ENCODE results near the gene TSHZ1.

The TSHZ1 gene, protein sequence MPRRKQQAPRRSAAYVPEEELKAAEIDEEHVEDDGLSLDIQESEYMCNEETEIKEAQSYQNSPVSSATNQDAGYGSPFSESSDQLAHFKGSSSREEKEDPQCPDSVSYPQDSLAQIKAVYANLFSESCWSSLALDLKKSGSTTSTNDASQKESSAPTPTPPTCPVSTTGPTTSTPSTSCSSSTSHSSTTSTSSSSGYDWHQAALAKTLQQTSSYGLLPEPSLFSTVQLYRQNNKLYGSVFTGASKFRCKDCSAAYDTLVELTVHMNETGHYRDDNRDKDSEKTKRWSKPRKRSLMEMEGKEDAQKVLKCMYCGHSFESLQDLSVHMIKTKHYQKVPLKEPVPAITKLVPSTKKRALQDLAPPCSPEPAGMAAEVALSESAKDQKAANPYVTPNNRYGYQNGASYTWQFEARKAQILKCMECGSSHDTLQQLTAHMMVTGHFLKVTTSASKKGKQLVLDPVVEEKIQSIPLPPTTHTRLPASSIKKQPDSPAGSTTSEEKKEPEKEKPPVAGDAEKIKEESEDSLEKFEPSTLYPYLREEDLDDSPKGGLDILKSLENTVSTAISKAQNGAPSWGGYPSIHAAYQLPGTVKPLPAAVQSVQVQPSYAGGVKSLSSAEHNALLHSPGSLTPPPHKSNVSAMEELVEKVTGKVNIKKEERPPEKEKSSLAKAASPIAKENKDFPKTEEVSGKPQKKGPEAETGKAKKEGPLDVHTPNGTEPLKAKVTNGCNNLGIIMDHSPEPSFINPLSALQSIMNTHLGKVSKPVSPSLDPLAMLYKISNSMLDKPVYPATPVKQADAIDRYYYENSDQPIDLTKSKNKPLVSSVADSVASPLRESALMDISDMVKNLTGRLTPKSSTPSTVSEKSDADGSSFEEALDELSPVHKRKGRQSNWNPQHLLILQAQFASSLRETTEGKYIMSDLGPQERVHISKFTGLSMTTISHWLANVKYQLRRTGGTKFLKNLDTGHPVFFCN (N-terminal part only)

DNA sequence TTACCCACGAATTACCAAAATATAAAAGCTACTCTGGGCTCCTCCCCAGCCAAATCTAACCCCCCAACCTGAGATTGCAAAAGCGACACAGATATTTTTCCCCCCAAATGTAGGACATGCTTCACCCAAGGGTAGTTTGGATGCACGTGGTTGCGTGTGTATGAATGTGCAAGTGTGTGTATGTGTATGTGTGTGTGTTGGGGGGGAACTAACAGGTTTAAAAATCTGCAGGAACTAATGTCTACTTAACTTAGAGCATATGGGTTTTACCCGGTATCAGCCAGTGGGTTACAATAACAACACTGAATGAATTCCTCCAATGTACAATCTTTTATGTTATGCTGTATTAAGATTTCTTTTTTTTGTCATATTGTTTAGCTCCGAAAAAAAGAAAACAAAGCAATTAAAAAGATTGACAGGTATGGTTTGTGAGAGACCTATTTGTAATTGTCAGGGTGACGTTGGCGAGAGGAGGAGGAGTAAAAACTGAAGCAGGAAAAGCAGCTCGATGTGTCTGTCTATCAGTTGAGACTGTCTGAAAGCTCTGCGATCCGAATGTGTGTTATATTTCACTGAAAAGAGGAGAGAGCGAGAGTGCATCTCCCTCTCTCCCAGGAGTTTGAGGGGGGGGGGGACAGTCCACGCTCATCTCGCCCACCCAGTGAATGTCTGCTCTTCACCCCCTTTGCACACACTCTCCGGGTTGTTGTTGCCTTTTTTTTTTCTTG, at the start of gene TSHZ1:
Gene TSHZ1 (plus strand): TSS at position 524 of the 728 bp plus-strand sequence. CDS start 1,080 bp downstream, outside the sequence.
- peak in 1 of 2 donors; percentile 18 for DNase-seq (ENCODE audit: extremely low read depth in 1 of 2, low read depth in 1 of 2)

DNA sequence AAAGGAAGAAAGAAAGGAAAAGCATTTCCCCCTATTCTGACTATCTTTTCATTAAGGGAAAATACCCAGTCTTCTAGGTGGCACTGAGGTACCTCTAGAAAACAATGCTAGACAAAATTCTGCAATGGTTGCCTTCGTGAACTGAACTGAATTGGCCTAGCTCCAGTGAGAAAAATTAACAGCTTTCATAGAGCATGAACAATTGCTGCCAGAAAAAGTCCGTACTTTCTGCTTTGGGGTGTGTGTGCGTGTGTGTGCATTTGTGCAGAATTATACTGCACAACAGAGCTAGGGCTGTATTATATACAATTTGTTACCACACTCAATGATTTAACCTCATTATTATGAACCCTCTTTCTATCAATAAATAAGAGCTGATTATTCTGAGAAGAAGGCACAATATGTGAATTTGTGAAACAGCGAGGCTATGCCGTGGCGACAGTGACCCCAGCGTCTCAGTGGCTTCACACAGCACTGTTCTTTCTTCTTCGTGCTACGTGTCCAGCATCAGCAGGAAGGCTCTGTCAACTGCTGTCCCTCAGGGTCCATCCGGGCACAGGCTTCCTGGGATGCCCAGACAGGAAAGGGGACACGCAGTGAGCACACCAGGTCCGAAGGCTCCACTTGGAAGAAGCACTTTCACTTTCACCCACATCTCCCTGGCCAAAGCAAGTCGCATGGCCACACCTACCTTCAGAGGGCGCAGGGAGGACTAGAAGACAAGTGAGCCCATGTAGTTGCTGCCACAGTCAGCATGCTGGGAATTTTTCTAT, 49.2 kb upstream of the TSHZ1 start:
- DNase-seq (ENCODE audit: extremely low read depth in 1 of 2, low read depth in 1 of 2) = no peak

DNA sequence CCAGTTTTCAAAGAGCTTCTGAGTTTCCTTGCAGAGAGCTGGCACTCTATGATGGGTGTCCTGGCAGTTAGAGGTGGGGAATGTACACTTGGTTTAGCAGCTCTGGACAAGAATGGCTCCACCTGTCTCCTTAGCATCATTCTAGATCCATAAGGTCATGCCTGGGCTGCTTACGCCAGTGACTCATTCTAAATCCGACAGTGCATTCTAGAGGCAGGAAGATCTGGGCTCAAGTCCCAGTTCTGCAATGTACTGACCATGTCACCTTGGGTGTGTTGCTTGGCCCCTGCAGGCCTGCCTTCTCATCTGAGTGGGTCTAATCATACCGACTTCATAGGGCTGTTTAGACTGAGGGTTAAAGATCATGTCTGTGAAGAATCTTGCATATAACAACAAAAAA, 48.1 kb upstream of the TSHZ1 start:
- no peak for DNase-seq (ENCODE audit: extremely low read depth in 1 of 2, low read depth in 1 of 2)

DNA sequence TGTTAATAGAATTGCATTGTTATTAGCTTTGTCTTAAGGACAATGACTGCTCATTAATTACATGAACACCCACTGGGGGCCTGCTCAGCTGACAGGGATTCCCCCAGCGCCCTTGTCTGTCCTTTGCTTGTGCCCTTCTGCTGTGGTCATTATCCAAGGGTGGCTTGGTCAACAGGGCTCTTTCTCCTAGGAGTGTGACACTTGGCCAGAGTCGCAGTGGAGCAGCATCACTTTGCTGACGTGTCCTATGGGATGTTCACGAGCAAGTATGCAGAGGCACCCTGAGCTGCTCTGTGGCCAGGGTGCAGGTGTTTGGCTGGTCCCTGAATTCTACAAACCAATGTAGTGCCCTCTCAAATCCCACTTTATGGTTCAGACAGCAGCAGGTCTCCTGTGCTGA, 47.6 kb upstream of the TSHZ1 start:
- DNase-seq (ENCODE audit: extremely low read depth in 1 of 2, low read depth in 1 of 2) = no peak

DNA sequence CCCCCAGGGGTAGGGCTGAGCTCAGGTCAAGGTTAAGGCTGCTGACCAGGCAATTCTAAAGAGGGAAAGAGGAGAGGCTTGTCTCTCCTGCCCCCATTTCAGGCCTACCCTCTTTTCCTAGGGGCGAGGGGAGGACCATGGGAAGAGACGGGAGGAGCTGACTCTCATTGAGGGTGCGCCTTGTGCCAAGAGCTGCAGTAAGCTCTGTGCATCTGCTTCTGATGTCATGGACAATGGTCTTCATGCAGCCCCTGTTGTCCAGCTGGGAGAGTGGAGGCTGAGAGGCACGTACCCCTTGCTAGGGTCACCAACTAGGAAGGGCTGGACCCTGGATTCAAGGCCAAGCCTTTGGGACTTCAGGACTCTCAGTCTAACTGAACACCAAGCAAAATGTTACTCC, 46.9 kb upstream of the TSHZ1 start:
- no peak for DNase-seq (ENCODE audit: extremely low read depth in 1 of 2, low read depth in 1 of 2)

DNA sequence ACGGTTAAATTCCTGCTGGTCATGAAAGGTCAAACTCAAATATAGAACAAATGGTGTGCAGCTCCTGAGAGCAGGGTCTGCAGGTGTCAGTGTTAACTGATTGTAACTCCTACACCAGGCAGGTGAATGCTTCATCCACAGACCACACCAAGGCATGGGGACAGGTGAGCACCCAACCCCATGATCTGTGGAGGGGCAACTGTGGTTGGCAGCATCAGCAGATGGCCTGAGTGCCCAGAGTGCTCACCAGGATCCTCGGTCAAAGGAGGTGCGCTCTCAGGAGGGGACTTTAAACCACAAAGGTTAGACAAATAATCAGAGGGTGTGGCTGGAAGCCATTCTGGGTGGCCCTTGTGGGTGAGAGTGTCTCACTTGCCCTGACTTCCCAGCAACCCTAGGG, 46.1 kb upstream of the TSHZ1 start:
- DNase-seq (ENCODE audit: extremely low read depth in 1 of 2, low read depth in 1 of 2) = no peak

DNA sequence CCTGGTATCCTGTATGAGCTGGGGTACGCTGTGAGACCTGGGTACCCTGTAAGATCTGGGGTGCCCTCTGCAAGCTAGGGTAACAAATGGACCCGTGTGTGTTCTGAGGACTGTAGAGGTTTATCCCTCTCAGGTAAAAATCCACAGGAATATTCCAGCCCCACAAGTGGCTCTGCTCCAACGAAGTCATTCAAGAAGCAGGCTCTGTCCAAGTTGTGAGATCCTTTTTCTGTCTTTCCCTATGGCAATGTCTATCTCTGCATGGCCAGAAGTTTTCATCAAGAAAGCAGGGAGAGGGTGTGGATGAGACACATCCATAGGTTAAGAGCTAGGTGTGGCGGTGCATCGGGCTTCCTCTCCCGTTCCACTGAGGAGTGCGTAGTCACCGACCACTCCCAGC, 44.7 kb upstream of the TSHZ1 start:
- no peak for DNase-seq (ENCODE audit: extremely low read depth in 1 of 2, low read depth in 1 of 2)

DNA sequence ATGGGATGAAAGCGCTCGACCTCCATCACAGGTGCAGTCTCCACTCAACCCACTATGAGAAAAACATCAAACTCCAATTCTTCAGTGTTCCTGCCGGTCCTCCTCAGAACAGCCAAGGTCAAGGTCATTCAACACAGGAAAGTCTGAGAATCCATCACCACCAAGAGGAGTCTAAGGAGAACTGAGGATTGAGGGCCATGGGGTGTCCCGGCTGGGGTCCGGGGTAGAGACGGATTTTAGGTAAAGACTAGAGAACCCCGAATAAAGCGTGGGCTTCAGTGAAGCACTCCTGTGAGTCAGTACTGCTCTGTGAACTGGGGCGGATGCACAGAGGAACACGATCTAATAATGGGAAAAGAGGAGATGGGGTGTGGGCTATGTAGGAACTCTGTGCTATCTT, 43.5 kb upstream of the TSHZ1 start:
- DNase-seq (ENCODE audit: extremely low read depth in 1 of 2, low read depth in 1 of 2) = no peak

DNA sequence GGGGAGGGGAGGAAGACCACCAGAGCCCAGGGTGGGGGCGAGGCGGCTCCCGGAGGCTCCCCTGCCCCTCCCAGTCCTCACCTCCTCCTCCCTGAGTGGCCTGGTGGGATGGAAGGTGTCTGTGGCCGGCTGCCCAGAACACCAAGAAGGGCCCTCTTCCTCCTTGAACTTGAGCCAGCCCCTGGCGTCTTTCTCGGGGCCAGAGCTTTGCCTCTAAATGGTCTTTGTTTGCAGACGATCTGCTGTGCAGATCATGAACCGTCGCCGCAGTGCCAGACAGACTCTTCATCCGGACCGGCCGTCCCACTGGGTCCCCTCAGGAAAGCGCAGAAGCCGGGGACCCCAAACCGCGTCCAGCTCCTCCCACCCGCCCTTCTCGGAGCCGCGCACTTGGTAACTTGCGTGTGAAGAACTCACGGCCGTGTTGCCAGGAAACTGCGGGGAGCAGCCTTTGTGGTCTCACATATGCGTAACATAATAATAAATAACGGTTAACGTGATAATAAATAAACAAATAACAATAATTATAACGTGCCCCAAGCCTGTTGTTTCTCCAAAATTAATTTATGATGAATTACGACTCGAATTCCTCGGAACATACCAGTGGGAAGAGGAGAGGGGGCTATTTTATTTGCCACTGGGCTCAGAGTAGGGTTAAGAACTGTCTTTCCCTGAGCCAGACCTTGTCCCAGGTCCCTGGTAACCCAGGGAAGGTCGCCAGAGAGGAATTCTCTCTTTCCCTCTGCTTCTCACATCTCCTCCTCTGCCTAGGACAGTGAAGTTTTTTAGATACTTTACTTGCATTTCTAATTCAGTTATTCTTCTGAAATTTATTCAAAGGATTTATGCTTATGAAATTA, 42.6 kb upstream of the TSHZ1 start:
- DNase-seq (ENCODE audit: extremely low read depth in 1 of 2, low read depth in 1 of 2) = no peak

DNA sequence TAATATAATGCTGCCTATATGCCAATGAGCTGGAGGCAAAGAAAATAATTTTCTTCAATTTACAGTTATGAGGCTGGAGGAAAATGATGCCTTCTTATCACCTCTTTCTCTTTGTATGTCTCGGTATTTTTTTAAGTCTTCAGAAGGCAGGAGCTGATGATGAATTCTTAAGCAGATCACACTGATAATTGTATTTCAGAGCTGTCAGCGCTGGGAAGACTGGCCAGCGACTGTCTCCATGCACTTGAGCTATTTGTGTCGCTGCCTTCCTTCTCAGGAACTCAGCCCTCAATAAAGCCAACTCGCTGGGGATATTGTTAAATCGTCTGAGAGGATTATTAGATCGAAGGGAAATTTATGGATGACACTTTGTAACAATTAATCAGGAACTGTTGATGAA, 42.0 kb upstream of the TSHZ1 start:
- DNase-seq (ENCODE audit: extremely low read depth in 1 of 2, low read depth in 1 of 2) = no peak

DNA sequence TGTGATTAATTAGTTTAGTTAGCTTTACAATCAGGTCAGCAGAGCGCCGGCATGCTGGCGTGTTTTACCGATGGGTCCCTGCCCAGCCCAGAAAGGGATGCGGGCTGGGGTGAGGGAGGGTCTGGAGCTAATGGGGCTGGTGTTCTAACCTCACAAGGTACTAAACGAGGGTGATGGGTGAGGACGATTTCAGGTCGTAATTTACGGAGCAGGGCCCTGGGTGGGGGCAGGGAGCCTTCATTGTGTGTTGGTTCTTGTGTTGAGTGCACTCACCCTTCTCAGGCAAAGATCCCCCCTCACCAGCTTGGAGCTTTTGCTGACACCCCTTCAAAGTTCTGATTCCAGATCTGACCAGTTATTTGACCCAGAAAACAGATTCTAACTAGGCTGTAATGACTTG, 41.2 kb upstream of the TSHZ1 start:
- no peak for DNase-seq (ENCODE audit: extremely low read depth in 1 of 2, low read depth in 1 of 2)

DNA sequence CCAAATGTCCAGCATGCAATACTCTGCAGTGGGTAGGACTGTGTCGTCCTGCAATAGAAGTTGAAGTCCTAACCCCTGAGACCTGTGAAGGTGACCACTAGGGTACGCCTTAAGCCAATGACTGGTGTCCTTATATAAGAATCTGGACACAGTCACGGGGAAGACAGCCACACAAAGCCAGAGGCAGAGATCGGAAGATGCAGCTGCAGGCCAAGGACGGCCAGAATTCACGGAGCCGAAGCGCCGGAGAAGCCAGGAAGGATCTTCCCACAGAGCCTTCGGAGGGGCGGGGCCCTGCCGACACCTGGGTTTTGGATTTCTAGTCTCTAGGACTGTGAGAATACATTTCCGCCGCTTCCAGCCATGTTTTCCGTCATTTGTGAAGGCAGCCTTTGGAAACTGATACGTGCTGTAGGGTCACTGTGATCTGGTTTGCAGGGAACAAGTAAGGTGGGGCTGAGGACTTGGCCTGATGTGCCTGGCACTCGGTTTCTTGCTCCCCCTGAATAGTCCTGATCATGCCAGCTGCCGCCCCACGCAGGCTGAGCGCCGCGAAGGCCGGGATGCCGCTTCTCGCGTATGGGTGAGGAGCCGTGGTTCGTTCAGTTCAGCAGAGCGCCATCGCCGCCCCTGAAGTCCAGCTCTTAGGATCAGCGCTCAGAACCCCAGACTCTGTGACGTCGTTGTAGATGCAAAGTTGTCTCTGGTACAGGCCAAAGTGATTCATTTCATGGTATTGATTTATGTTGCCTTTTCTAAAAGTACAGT, 40.4 kb upstream of the TSHZ1 start:
- no peak for DNase-seq (ENCODE audit: extremely low read depth in 1 of 2, low read depth in 1 of 2)

DNA sequence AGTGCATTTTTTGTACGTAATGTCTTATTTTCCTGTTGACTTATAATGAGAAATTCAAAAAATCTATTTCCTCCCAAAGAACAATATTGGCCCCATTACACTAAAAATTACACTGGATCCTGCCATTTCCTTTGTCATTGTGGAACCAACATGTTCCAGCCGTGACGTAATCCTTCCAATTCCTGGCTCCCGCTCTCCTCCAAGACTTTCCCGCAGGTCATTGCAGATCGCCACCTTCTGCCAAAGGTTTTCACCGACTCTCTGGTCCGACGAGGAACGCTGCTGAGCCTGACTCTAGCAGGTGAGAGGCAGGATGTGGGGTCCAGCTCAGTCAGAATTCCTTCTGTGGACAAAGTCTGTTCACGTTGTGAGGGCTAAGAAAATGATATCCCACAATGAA, 39.7 kb upstream of the TSHZ1 start:
- DNase-seq (ENCODE audit: extremely low read depth in 1 of 2, low read depth in 1 of 2) = no peak

DNA sequence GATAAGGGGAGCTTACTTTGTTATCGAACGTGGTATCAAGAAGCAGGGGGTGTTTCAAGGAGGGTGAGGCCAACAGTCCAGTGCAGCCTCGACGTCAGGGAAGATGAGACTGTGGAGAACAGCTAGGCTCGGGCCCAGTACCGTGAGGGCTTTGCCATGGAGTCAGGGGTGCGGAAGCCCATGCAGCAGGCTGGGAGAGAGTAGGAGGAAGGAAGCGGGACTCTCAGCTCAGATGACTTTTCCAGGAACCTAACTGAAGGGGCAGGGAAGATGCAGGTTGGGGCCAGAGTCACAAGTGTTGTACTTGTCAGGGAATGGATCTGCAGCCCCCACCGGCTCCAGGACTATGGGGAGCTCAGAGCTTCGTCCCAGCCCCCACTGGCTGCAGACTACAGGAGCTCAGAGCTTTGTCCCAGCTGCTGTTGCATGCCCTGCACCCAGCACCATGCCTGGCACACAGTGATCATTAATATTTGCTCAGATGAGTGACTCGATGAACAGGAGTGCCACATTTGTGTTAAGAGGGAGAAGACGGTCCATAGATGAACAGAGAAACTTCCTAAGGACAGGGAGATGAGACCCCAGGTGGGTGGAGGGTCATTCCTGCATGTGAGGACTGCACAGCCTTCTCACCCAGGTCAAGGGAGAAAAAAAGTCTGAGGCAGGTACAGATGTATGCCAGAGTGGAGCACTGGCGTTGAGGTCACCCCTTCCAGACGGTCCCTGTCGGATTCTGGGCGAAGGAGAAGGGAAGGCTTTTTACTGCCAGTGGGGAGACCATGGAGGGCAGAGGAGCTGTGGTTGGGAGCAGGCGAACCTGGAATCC, 38.1 kb upstream of the TSHZ1 start:
- DNase-seq (ENCODE audit: extremely low read depth in 1 of 2, low read depth in 1 of 2) = no peak

DNA sequence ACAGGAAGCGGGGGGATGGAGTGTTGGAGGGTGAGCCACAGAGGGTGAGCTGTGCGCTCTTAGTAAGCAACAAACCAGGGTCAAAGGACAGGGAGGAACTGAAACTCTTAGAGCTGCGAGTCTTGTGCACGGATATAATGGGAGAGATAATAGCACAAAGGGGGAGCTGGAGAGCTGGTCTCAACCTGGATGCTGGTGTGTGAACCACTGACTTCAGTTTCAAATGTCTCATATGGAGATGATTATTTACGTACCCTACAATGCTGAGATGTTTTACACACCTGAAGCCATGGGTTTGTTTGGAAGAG, 37.5 kb upstream of the TSHZ1 start:
- DNase-seq (ENCODE audit: extremely low read depth in 1 of 2, low read depth in 1 of 2) = no peak

DNA sequence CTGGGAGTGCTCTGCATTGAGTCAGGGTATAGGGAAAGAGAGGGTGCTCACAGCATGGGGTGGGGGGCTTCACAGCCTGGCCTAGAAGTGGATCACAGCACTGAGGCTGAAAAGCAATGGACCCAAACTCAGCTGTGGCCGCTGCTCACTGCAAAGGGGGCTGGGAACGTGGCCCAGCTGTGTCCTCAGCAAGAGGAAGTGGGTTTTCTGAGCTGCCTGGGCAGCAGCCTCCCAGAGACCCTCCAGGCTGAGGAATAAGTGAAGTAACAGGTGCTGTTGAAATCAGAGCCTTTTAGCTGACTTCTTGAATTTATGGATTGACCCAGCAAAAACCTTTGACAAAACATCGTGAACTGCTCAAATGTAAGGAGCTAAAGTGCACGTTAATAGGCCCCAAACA, 36.9 kb upstream of the TSHZ1 start:
- no peak for DNase-seq (ENCODE audit: extremely low read depth in 1 of 2, low read depth in 1 of 2)

DNA sequence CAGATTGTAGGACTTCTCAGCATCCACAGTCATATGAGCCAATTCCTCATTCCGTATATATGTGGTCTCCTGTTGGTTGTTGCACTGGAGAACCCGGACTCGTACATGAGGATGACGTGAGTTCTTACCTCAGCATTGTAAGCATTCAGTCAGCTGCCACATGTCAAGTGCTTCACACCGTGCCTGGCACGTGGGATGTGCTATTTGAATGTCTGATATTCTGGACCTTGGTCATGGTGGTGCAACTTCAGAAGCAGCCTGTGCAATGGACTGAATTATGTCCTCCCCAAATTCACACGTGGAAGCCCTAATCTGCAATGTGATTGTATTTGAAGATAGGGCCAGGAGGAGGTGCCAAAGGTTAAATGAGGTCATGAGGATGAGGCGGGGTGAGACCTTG, 33.7 kb upstream of the TSHZ1 start:
- no peak for DNase-seq (ENCODE audit: extremely low read depth in 1 of 2, low read depth in 1 of 2)

DNA sequence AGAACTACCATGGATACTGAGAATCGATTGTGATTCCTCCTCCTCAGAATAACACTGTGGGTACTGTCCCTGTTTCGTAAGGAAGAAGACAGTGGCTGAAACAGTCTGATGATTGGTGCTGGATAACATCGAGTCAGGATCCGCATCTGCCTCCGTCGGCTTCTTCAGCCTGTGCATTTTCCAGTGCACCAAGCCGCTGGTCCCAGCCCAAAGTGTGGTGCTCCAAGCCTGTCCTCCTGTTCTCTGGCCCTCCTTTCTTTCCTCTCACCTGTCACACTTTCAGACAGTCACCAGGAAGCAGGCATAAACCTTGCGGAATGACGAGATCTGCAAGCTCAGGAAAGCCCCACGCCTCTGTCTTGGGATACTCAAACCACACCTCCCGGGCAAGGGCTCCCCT, 32.2 kb upstream of the TSHZ1 start:
- DNase-seq (ENCODE audit: extremely low read depth in 1 of 2, low read depth in 1 of 2) = no peak

All from activated CD8-positive, alpha-beta memory T cell treated with anti-CD3 and anti-CD28 coated beads for 1 hour (primary cell).